ENCODE data around the gene TASP1.

Gene TASP1

GRCh38 chr20:13455713-13456112 is 183.0 kb downstream of the TASP1 start:
- Histone ChIP-seq H3K9ac (ENCODE audit: low read depth, low read length) (no peak overlapping the region), H3K4me2 (ENCODE audit: low read length) (no peak overlapping the region), H3K4me3 (ENCODE audit: low read length) (no peak overlapping the region), H3K36me3 (ENCODE audit: insufficient read depth, low read length) (no peaks in the 10 kb centered on the region), H3K4me1 (ENCODE audit: control insufficient read depth, insufficient read depth, low read length) (no peaks in the 10 kb centered on the region), H3K27me3 (ENCODE audit: control insufficient read depth, insufficient read depth, low read length) (no peaks in the 10 kb centered on the region), H3K9me3 (replicated peaks; ENCODE audit: low read length) (no peaks in the 10 kb centered on the region)

- Histone ChIP-seq H3K4me2 (ENCODE audit: low read length) (no peak overlapping the region), H3K4me1 (ENCODE audit: control insufficient read depth, insufficient read depth, low read length) (peaks cover 4% of the 10 kb centered on the region), H3K9me3 (replicated peaks; ENCODE audit: low read length) (no peaks in the 10 kb centered on the region), H3K4me3 (ENCODE audit: low read length) (no peak overlapping the region), H3K9ac (ENCODE audit: low read depth, low read length) (no peak overlapping the region), H3K36me3 (ENCODE audit: insufficient read depth, low read length) (no peaks in the 10 kb centered on the region), H3K27me3 (ENCODE audit: control insufficient read depth, insufficient read depth, low read length) (no peaks in the 10 kb centered on the region)
These were observed 185.4 kb downstream of the TASP1 start for GRCh38 chr20:13453367-13453766.

- no peaks in the 10 kb centered on the region for H3K9me3 ChIP-seq (replicated peaks; ENCODE audit: low read length)
- peaks cover 4% of the 10 kb centered on the region for H3K4me1 ChIP-seq (ENCODE audit: control insufficient read depth, insufficient read depth, low read length)
- no peak overlapping the region for H3K9ac ChIP-seq (ENCODE audit: low read depth, low read length)
These were observed 186.1 kb downstream of the TASP1 start for GRCh38 chr20:13452470-13453124.

GRCh38 chr20:13449868-13450434 is 188.8 kb downstream of the TASP1 start:
- Histone ChIP-seq H3K36me3 (ENCODE audit: insufficient read depth, low read length) (no peaks in the 10 kb centered on the region), H3K9ac (ENCODE audit: low read depth, low read length) (no peak overlapping the region)

More at GRCh38 chr20:13452470-13453124, 186.1 kb downstream of the TASP1 start:
- Histone ChIP-seq H3K27me3 (ENCODE audit: control insufficient read depth, insufficient read depth, low read length) (no peaks in the 10 kb centered on the region), H3K4me3 (ENCODE audit: low read length) (no peak overlapping the region), H3K4me2 (ENCODE audit: low read length) (no peak overlapping the region), H3K36me3 (ENCODE audit: insufficient read depth, low read length) (no peaks in the 10 kb centered on the region)

GRCh38 chr20:13447385-13448180 is 191.1 kb downstream of the TASP1 start:
- H3K4me2 ChIP-seq (ENCODE audit: low read length), result no peak overlapping the region
- no peaks in the 10 kb centered on the region for H3K27me3 ChIP-seq (ENCODE audit: control insufficient read depth, insufficient read depth, low read length)
- H3K4me3 ChIP-seq (ENCODE audit: low read length), result no peak overlapping the region
- H3K9ac ChIP-seq (ENCODE audit: low read depth, low read length), result no peak overlapping the region
- H3K36me3 ChIP-seq (ENCODE audit: insufficient read depth, low read length), result no peaks in the 10 kb centered on the region
- H3K9me3 ChIP-seq (replicated peaks; ENCODE audit: low read length), result no peaks in the 10 kb centered on the region
- peaks cover 4% of the 10 kb centered on the region for H3K4me1 ChIP-seq (ENCODE audit: control insufficient read depth, insufficient read depth, low read length)

More at GRCh38 chr20:13449868-13450434, 188.8 kb downstream of the TASP1 start:
- Histone ChIP-seq H3K4me1 (ENCODE audit: control insufficient read depth, insufficient read depth, low read length) (peaks cover 4% of the 10 kb centered on the region), H3K4me3 (ENCODE audit: low read length) (no peak overlapping the region), H3K9me3 (replicated peaks; ENCODE audit: low read length) (no peaks in the 10 kb centered on the region), H3K27me3 (ENCODE audit: control insufficient read depth, insufficient read depth, low read length) (no peaks in the 10 kb centered on the region), H3K4me2 (ENCODE audit: low read length) (no peak overlapping the region)

- Histone ChIP-seq H3K4me1 (ENCODE audit: control insufficient read depth, insufficient read depth, low read length) (no peaks in the 10 kb centered on the region), H3K36me3 (ENCODE audit: insufficient read depth, low read length) (no peaks in the 10 kb centered on the region), H3K9ac (ENCODE audit: low read depth, low read length) (no peak overlapping the region), H3K9me3 (replicated peaks; ENCODE audit: low read length) (no peaks in the 10 kb centered on the region), H3K27me3 (ENCODE audit: control insufficient read depth, insufficient read depth, low read length) (no peaks in the 10 kb centered on the region), H3K4me2 (ENCODE audit: low read length) (no peak overlapping the region), H3K4me3 (ENCODE audit: low read length) (no peak overlapping the region)
These were observed 195.0 kb downstream of the TASP1 start for GRCh38 chr20:13443690-13444089.

- no peaks in the 10 kb centered on the region for H3K36me3 ChIP-seq (ENCODE audit: insufficient read depth, low read length)
- no peak overlapping the region for H3K4me3 ChIP-seq (ENCODE audit: low read length)
- H3K4me2 ChIP-seq (ENCODE audit: low read length), result no peak overlapping the region
- no peak overlapping the region for H3K9ac ChIP-seq (ENCODE audit: low read depth, low read length)
- H3K4me1 ChIP-seq (ENCODE audit: control insufficient read depth, insufficient read depth, low read length), result no peaks in the 10 kb centered on the region
- H3K27me3 ChIP-seq (ENCODE audit: control insufficient read depth, insufficient read depth, low read length), result no peaks in the 10 kb centered on the region
- no peaks in the 10 kb centered on the region for H3K9me3 ChIP-seq (replicated peaks; ENCODE audit: low read length)
These were observed 195.7 kb downstream of the TASP1 start for GRCh38 chr20:13442986-13443385.

- Histone ChIP-seq H3K4me2 (ENCODE audit: low read length) (no peak overlapping the region), H3K9me3 (replicated peaks; ENCODE audit: low read length) (no peaks in the 10 kb centered on the region), H3K9ac (ENCODE audit: low read depth, low read length) (no peak overlapping the region), H3K4me1 (ENCODE audit: control insufficient read depth, insufficient read depth, low read length) (no peaks in the 10 kb centered on the region), H3K4me3 (ENCODE audit: low read length) (no peak overlapping the region), H3K36me3 (ENCODE audit: insufficient read depth, low read length) (no peaks in the 10 kb centered on the region), H3K27me3 (ENCODE audit: control insufficient read depth, insufficient read depth, low read length) (no peaks in the 10 kb centered on the region)
These were observed 197.3 kb downstream of the TASP1 start for GRCh38 chr20:13441388-13441787.

GRCh38 chr20:13436530-13436929 is 202.2 kb downstream of the TASP1 start:
- Histone ChIP-seq H3K4me1 (ENCODE audit: control insufficient read depth, insufficient read depth, low read length) (no peaks in the 10 kb centered on the region), H3K9ac (ENCODE audit: low read depth, low read length) (no peak overlapping the region), H3K4me2 (ENCODE audit: low read length) (no peak overlapping the region), H3K36me3 (ENCODE audit: insufficient read depth, low read length) (no peaks in the 10 kb centered on the region), H3K4me3 (ENCODE audit: low read length) (no peak overlapping the region), H3K9me3 (replicated peaks; ENCODE audit: low read length) (no peaks in the 10 kb centered on the region), H3K27me3 (ENCODE audit: control insufficient read depth, insufficient read depth, low read length) (no peaks in the 10 kb centered on the region)

GRCh38 chr20:13432126-13432525 is 206.6 kb downstream of the TASP1 start:
- H3K4me2 ChIP-seq (ENCODE audit: low read length), result no peak overlapping the region
- H3K4me3 ChIP-seq (ENCODE audit: low read length), result no peak overlapping the region
- H3K4me1 ChIP-seq (ENCODE audit: control insufficient read depth, insufficient read depth, low read length), result no peaks in the 10 kb centered on the region
- no peaks in the 10 kb centered on the region for H3K36me3 ChIP-seq (ENCODE audit: insufficient read depth, low read length)
- H3K9ac ChIP-seq (ENCODE audit: low read depth, low read length), result no peak overlapping the region
- no peaks in the 10 kb centered on the region for H3K27me3 ChIP-seq (ENCODE audit: control insufficient read depth, insufficient read depth, low read length)
- no peaks in the 10 kb centered on the region for H3K9me3 ChIP-seq (replicated peaks; ENCODE audit: low read length)

GRCh38 chr20:13430346-13431002 is 208.3 kb downstream of the TASP1 start:
- H3K27me3 ChIP-seq (ENCODE audit: control insufficient read depth, insufficient read depth, low read length), result no peaks in the 10 kb centered on the region
- H3K9ac ChIP-seq (ENCODE audit: low read depth, low read length), result no peak overlapping the region
- H3K36me3 ChIP-seq (ENCODE audit: insufficient read depth, low read length), result no peaks in the 10 kb centered on the region

More at GRCh38 chr20:13430346-13431002, 208.3 kb downstream of the TASP1 start:
- Histone ChIP-seq H3K4me1 (ENCODE audit: control insufficient read depth, insufficient read depth, low read length) (no peaks in the 10 kb centered on the region), H3K4me2 (ENCODE audit: low read length) (no peak overlapping the region), H3K4me3 (ENCODE audit: low read length) (no peak overlapping the region), H3K9me3 (replicated peaks; ENCODE audit: low read length) (no peaks in the 10 kb centered on the region)
